Neural progenitor cell (in vitro differentiated cells): ENCODE results near the gene MMP14. TPM values are rescaled to one million over a fixed set of nuclear protein-coding genes. Genes with fewer than 3 reads are reported as not detected.
A peak's percentile ranks its signal among the peaks of the same experiment; 100 is the strongest.

Source experiments
- DNase-seq: peaks from one replicate; pipeline ENCODE4 v3.0.0-alpha.2; 2016; ENCODE audit warnings: low spot score
- H2AFZ ChIP-seq: fragments of 200-600 bp; sonication (generic); replicated peaks from 2 replicates; pipeline ENCODE4 v1.6.1; 2016; ENCODE audit warnings: antibody characterized with exemption
- H3F3A ChIP-seq: fragments of 200-600 bp; sonication (generic); 2 replicates; pipeline ENCODE4 v1.6.1; 2016; ENCODE audit warnings: antibody characterized with exemption, low read depth
- H3K27ac ChIP-seq: fragments of 200-600 bp; sonication (generic); 2 replicates; pipeline ENCODE4 v1.5.1; 2016; ENCODE audit warnings: mild to moderate bottlenecking
- H3K27me3 ChIP-seq: fragments of 200-600 bp; sonication (generic); 2 replicates; pipeline ENCODE4 v1.6.1; 2016; ENCODE audit warnings: mild to moderate bottlenecking, moderate library complexity
- H3K36me3 ChIP-seq: fragments of 200-600 bp; sonication (generic); 2 replicates; pipeline ENCODE4 v1.5.1; 2016
- H3K4me1 ChIP-seq: fragments of 200-600 bp; sonication (generic); 2 replicates; pipeline ENCODE4 v1.6.1; 2016; ENCODE audit warnings: mixed run types
- H3K4me2 ChIP-seq: fragments of 200-600 bp; sonication (generic); 2 replicates; pipeline ENCODE4 v1.6.1; 2016
- H3K4me3 ChIP-seq: fragments of 200-600 bp; sonication (generic); 2 replicates; pipeline ENCODE4 v1.5.1; 2016
- H3K79me2 ChIP-seq: fragments of 200-600 bp; sonication (generic); 2 replicates; pipeline ENCODE4 v1.6.1; 2016; ENCODE audit warnings: low read depth
- H3K9ac ChIP-seq: fragments of 200-600 bp; sonication (generic); 2 replicates; pipeline ENCODE4 v1.6.1; 2016
- H3K9me3 ChIP-seq: fragments of 200-600 bp; sonication (generic); 2 replicates; pipeline ENCODE4 v1.5.1; 2016; ENCODE audit warnings: low read depth
- H4K20me1 ChIP-seq: fragments of 200-600 bp; sonication (generic); 2 replicates; pipeline ENCODE4 v1.6.1; 2016; ENCODE audit warnings: low read depth
- H3K27ac Mint-ChIP-seq: 3 replicates; pipeline ENCODE4 v1.8.0; 2021; ENCODE audit warnings: mixed read lengths
- H3K27me3 Mint-ChIP-seq: 2 replicates; pipeline ENCODE4 v1.8.0; 2022; ENCODE audit warnings: low read depth, mild to moderate bottlenecking, inconsistent platforms, moderate library complexity, mixed read lengths; ENCODE audit not compliant: insufficient read depth
- H3K36me3 Mint-ChIP-seq: 3 replicates; pipeline ENCODE4 v1.8.0; 2021; ENCODE audit warnings: mixed read lengths
- H3K4me1 Mint-ChIP-seq: 3 replicates; pipeline ENCODE4 v1.8.0; 2021; ENCODE audit warnings: mixed read lengths
- H3K4me3 Mint-ChIP-seq: 3 replicates; pipeline ENCODE4 v1.8.0; 2021; ENCODE audit warnings: mild to moderate bottlenecking, moderate library complexity, mixed read lengths
- H3K9me3 Mint-ChIP-seq: 3 replicates; pipeline ENCODE4 v1.8.0; 2020; ENCODE audit warnings: mixed read lengths
- CTCF ChIP-seq: fragments of 200-600 bp; sonication (generic); IDR thresholded peaks from 2 replicates; pipeline ENCODE4 v1.5.1; 2017; ENCODE audit warnings: antibody characterized with exemption, mild to moderate bottlenecking
- EZH2 ChIP-seq: fragments of 200-600 bp; sonication (generic); IDR thresholded peaks from 2 replicates; pipeline ENCODE4 v1.6.1; 2017; ENCODE audit warnings: antibody characterized with exemption, mild to moderate bottlenecking, moderate library complexity
- EZH2phosphoT487 ChIP-seq: fragments of 200-600 bp; sonication (generic); IDR thresholded peaks from 2 replicates; pipeline ENCODE4 v1.6.1; 2017; ENCODE audit warnings: antibody characterized with exemption
- total RNA-seq: library from RNA; depleted of rRNA; stranded (reverse); fragments of >200 nt; gene quantifications from 2 replicates; pipeline ENCODE4 v1.2.3, GENCODE V29; 2015; ENCODE audit warnings: low replicate concordance

MMP14 gene
- total RNA-seq, 1 donor from 2014 or later = 15.1 TPM

- no peaks in the 10 kb centered on the region for H4K20me1 ChIP-seq
- Mint-ChIP-seq H3K27ac (no peak overlapping the region), H3K27me3 (peaks cover 9% of the 10 kb centered on the region), H3K4me1 (peaks cover 14% of the 10 kb centered on the region), H3K36me3 (peaks cover 19% of the 10 kb centered on the region), H3K9me3 (no peaks in the 10 kb centered on the region), H3K4me3 (no peak overlapping the region)
- peaks cover 22% of the 10 kb centered on the region for H3F3A ChIP-seq
- H3K36me3 ChIP-seq = no peaks in the 10 kb centered on the region
- no peak for DNase-seq
- H3K4me3 ChIP-seq = no peak overlapping the region
- H3K4me1 ChIP-seq = peaks cover 7% of the 10 kb centered on the region
- H3K27ac ChIP-seq = no peak overlapping the region
- H3K9me3 ChIP-seq = no peaks in the 10 kb centered on the region
- no peak overlapping the region for H3K4me2 ChIP-seq
- H2AFZ ChIP-seq = no peak overlapping the region
- TF ChIP-seq EZH2 (no peak), CTCF (no peak), EZH2phosphoT487 (no peak)
- no peaks in the 10 kb centered on the region for H3K27me3 ChIP-seq
- H3K79me2 ChIP-seq = no peaks in the 10 kb centered on the region
- no peak overlapping the region for H3K9ac ChIP-seq
These were observed 38.8 kb downstream of the MMP14 start for GRCh38 chr14:22875003-22875747.

- peaks cover 3% of the 10 kb centered on the region for H3K4me1 ChIP-seq
- H3K36me3 Mint-ChIP-seq = peaks cover 19% of the 10 kb centered on the region
- H3K9me3 ChIP-seq = no peaks in the 10 kb centered on the region
- H3K27me3 Mint-ChIP-seq = peaks cover 9% of the 10 kb centered on the region
- peak overlapping the region; percentile 72 for H3K27ac Mint-ChIP-seq
- DNase-seq = no peak
- no peaks in the 10 kb centered on the region for H3K9me3 Mint-ChIP-seq
- peaks cover 9% of the 10 kb centered on the region for H3K4me1 Mint-ChIP-seq
- H3K4me3 ChIP-seq = no peak overlapping the region
- no peaks in the 10 kb centered on the region for H3K36me3 ChIP-seq
- no peak overlapping the region for H3K27ac ChIP-seq
- no peak overlapping the region for H3K9ac ChIP-seq
- no peaks in the 10 kb centered on the region for H3K79me2 ChIP-seq
- TF ChIP-seq EZH2 = no peak
- TF ChIP-seq EZH2phosphoT487 = no peak
- no peak for TF ChIP-seq CTCF
- no peaks in the 10 kb centered on the region for H3K27me3 ChIP-seq
- no peak overlapping the region for H2AFZ ChIP-seq
- peak overlapping the region; percentile 39 for H3K4me3 Mint-ChIP-seq
- H3F3A ChIP-seq = peaks cover 15% of the 10 kb centered on the region
- H3K4me2 ChIP-seq = no peak overlapping the region
- H4K20me1 ChIP-seq = no peaks in the 10 kb centered on the region
These were observed 39.4 kb downstream of the MMP14 start for GRCh38 chr14:22875748-22876319.

GRCh38 chr14:22877000-22877501 lies 40.7 kb downstream of the MMP14 start:
- H3K4me1 Mint-ChIP-seq = peaks cover 12% of the 10 kb centered on the region
- Histone ChIP-seq H3K4me2 (no peak overlapping the region), H3K36me3 (no peaks in the 10 kb centered on the region), H3K27ac (no peak overlapping the region), H3K4me3 (no peak overlapping the region), H3K79me2 (no peaks in the 10 kb centered on the region), H2AFZ (no peak overlapping the region), H4K20me1 (no peaks in the 10 kb centered on the region), H3F3A (peaks cover 4% of the 10 kb centered on the region), H3K9ac (no peak overlapping the region), H3K4me1 (peaks cover 1% of the 10 kb centered on the region), H3K9me3 (no peaks in the 10 kb centered on the region), H3K27me3 (no peaks in the 10 kb centered on the region)
- H3K9me3 Mint-ChIP-seq = no peaks in the 10 kb centered on the region
- TF ChIP-seq CTCF = no peak
- no peak for TF ChIP-seq EZH2phosphoT487
- no peak for TF ChIP-seq EZH2
- H3K4me3 Mint-ChIP-seq = no peak overlapping the region
- no peak overlapping the region for H3K27ac Mint-ChIP-seq
- H3K27me3 Mint-ChIP-seq = peaks cover 7% of the 10 kb centered on the region
- no peak for DNase-seq
- H3K36me3 Mint-ChIP-seq = peaks cover 19% of the 10 kb centered on the region
